HEK293 (cell line): Measurements from ENCODE around the gene SCAMP2.

Source experiments
- BCL11B ChIP-seq: fragments of 450-650 bp; formaldehyde crosslinking; IDR thresholded peaks from 2 replicates; pipeline ENCODE4 v1.5.1; 2016; ENCODE audit warnings: low read depth, missing biosample characterization, missing genetic modification characterization
- GLI4 ChIP-seq: fragments of 450-650 bp; formaldehyde crosslinking; IDR thresholded peaks from 2 replicates; pipeline ENCODE4 v1.5.1; 2016; ENCODE audit warnings: missing biosample characterization, missing genetic modification characterization
- GLIS2 ChIP-seq: fragments of 450-650 bp; formaldehyde crosslinking; IDR thresholded peaks from 2 replicates; pipeline ENCODE4 v1.5.1; 2016; ENCODE audit warnings: missing biosample characterization, missing genetic modification characterization
- INSM2 ChIP-seq: fragments of 450-650 bp; formaldehyde crosslinking; IDR thresholded peaks from 2 replicates; pipeline ENCODE4 v1.5.1; 2016; ENCODE audit warnings: missing biosample characterization, missing genetic modification characterization
- KLF1 ChIP-seq: fragments of 450-650 bp; formaldehyde crosslinking; IDR thresholded peaks from 2 replicates; pipeline ENCODE4 v1.5.1; 2016; ENCODE audit warnings: missing biosample characterization, missing genetic modification characterization
- KLF16 ChIP-seq: fragments of 450-650 bp; formaldehyde crosslinking; IDR thresholded peaks from 2 replicates; pipeline ENCODE4 v1.5.1; 2017; ENCODE audit warnings: missing biosample characterization, missing genetic modification characterization
- PRDM4 ChIP-seq: fragments of 450-650 bp; formaldehyde crosslinking; IDR thresholded peaks from 2 replicates; pipeline ENCODE4 v1.5.1; 2017; ENCODE audit warnings: missing biosample characterization, missing genetic modification characterization
- REST ChIP-seq: fragments of 450-650 bp; formaldehyde crosslinking; IDR thresholded peaks from 2 replicates; pipeline ENCODE4 v1.5.1; 2016; ENCODE audit warnings: missing biosample characterization, missing genetic modification characterization
- SCRT2 ChIP-seq: fragments of 450-650 bp; formaldehyde crosslinking; IDR thresholded peaks from 2 replicates; pipeline ENCODE4 v1.5.1; 2016; ENCODE audit warnings: missing biosample characterization, missing genetic modification characterization
- SP2 ChIP-seq: fragments of 450-650 bp; formaldehyde crosslinking; IDR thresholded peaks from 2 replicates; pipeline ENCODE4 v1.5.1; 2016; ENCODE audit warnings: missing biosample characterization, missing genetic modification characterization
- WT1 ChIP-seq: fragments of 450-650 bp; formaldehyde crosslinking; IDR thresholded peaks from 2 replicates; pipeline ENCODE4 v1.5.1; 2016; ENCODE audit warnings: missing biosample characterization, missing genetic modification characterization
- YY2 ChIP-seq: fragments of 450-650 bp; formaldehyde crosslinking; IDR thresholded peaks from 2 replicates; pipeline ENCODE4 v1.5.1; 2016; ENCODE audit warnings: missing biosample characterization, missing genetic modification characterization
- ZNF202 ChIP-seq: fragments of 450-650 bp; formaldehyde crosslinking; IDR thresholded peaks from 2 replicates; pipeline ENCODE4 v1.5.1; 2016; ENCODE audit warnings: missing biosample characterization, missing genetic modification characterization, borderline replicate concordance
- ZNF223 ChIP-seq: fragments of 450-650 bp; formaldehyde crosslinking; IDR thresholded peaks from 2 replicates; pipeline ENCODE4 v1.5.1; 2016; ENCODE audit warnings: missing biosample characterization, missing genetic modification characterization
- ZNF248 ChIP-seq: fragments of 450-650 bp; formaldehyde crosslinking; IDR thresholded peaks from 2 replicates; pipeline ENCODE4 v1.5.1; 2017; ENCODE audit warnings: missing biosample characterization, missing genetic modification characterization
- ZNF26 ChIP-seq: fragments of 450-650 bp; formaldehyde crosslinking; IDR thresholded peaks from 2 replicates; pipeline ENCODE4 v1.5.1; 2016; ENCODE audit warnings: missing biosample characterization, missing genetic modification characterization
- ZNF335 ChIP-seq: fragments of 450-650 bp; formaldehyde crosslinking; conservative IDR thresholded peaks from 2 replicates; pipeline ENCODE4 v1.5.1; 2016; ENCODE audit warnings: missing biosample characterization, missing genetic modification characterization
- ZNF354C ChIP-seq: fragments of 450-650 bp; formaldehyde crosslinking; IDR thresholded peaks from 2 replicates; pipeline ENCODE4 v1.5.1; 2016; ENCODE audit warnings: missing biosample characterization, missing genetic modification characterization, low read depth, borderline replicate concordance
- ZNF37A ChIP-seq: fragments of 450-650 bp; IDR thresholded peaks from 2 replicates; pipeline ENCODE4 v1.5.1; 2018; ENCODE audit warnings: missing biosample characterization, missing genetic modification characterization
- ZNF391 ChIP-seq: fragments of 450-650 bp; formaldehyde crosslinking; IDR thresholded peaks from 2 replicates; pipeline ENCODE4 v1.5.1; 2016; ENCODE audit warnings: low read depth, missing biosample characterization, missing genetic modification characterization, borderline replicate concordance
- ZNF426 ChIP-seq: fragments of 450-650 bp; formaldehyde crosslinking; IDR thresholded peaks from 2 replicates; pipeline ENCODE4 v1.5.1; 2017; ENCODE audit warnings: missing biosample characterization, missing genetic modification characterization, mild to moderate bottlenecking, inconsistent platforms, moderate library complexity
- ZNF48 ChIP-seq: fragments of 450-650 bp; formaldehyde crosslinking; IDR thresholded peaks from 2 replicates; pipeline ENCODE4 v1.5.1; 2016; ENCODE audit warnings: missing biosample characterization, missing genetic modification characterization
- ZNF571 ChIP-seq: fragments of 450-650 bp; formaldehyde crosslinking; IDR thresholded peaks from 2 replicates; pipeline ENCODE4 v1.5.0; 2017; ENCODE audit warnings: missing biosample characterization, missing genetic modification characterization
- ZNF600 ChIP-seq: fragments of 450-650 bp; formaldehyde crosslinking; IDR thresholded peaks from 2 replicates; pipeline ENCODE4 v1.5.1; 2016; ENCODE audit warnings: missing biosample characterization, missing genetic modification characterization
- ZNF623 ChIP-seq: fragments of 450-650 bp; formaldehyde crosslinking; IDR thresholded peaks from 2 replicates; pipeline ENCODE4 v1.5.1; 2016; ENCODE audit warnings: missing biosample characterization, missing genetic modification characterization
- ZNF629 ChIP-seq: fragments of 450-650 bp; formaldehyde crosslinking; IDR thresholded peaks from 2 replicates; pipeline ENCODE4 v1.5.1; 2017; ENCODE audit warnings: missing biosample characterization, missing genetic modification characterization
- ZNF660 ChIP-seq: fragments of 450-650 bp; IDR thresholded peaks from 2 replicates; pipeline ENCODE4 v1.5.1; 2018; ENCODE audit warnings: missing biosample characterization, mild to moderate bottlenecking, missing genetic modification characterization
- ZNF76 ChIP-seq: fragments of 450-650 bp; formaldehyde crosslinking; IDR thresholded peaks from 2 replicates; pipeline ENCODE4; 2016; ENCODE audit warnings: low read depth, missing biosample characterization, missing genetic modification characterization, borderline replicate concordance
- TF ChIP-seq, protein P1 (sequence below): fragments of 450-650 bp; formaldehyde crosslinking; IDR thresholded peaks from 2 replicates; pipeline ENCODE4 v1.5.1; 2017; ENCODE audit warnings: missing biosample characterization, missing genetic modification characterization

SCAMP2 gene

DNA sequence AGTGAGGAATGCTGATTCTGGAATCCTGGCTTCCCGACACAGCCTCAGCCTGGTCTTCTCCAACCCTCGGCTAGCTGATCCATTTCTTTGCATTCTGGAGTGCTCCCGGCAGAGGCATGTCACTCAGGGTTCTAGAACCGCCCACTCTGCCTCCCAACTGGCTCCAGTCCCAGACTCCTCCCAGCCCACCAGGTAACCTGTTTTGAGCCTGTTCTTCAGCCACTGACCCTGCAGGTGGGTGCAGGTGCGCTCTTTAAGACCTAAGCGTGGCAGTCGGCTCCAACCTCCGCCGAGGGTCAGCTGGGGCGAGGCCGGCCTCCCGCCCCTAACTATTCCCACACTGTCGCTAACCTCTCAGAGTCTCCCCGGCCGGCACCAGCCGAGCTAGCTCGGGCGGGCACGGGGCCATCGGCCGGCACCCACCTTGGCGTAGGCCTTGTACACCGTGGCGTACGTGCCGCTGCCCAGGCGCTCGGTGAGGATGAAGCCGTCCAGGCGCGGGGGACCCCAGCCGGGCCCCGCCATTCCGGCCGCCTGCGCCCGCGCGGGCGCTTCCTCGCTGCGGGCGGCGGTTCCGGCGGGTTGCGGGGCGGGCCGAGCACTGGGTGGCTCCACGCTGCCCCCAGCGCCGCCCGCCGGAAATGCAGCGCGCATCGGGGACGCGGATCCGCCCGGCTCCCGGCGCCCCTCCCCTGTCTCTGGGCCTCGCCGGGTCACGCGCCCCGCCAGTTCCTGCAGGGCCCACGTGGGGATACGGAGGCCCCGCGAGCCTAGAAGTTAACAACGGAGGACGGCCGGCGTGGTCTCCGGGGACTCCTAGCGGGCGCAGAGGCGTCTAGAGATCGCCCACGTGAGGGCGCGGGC lies 30.4 kb downstream of the SCAMP2 start, which contains the start of gene ULK3 (continued):
- peak; percentile 46; the same call in 1 of the 2 replicates for TF ChIP-seq PRDM4 (tag by site-specific recombination)
- TF ChIP-seq INSM2 (tag by site-specific recombination): peak; percentile 45; the same call in 1 of the 2 replicates
- TF ChIP-seq ZNF623 (tag by site-specific recombination): no peak
- no peak for TF ChIP-seq ZNF571 (tag by site-specific recombination)
- peak; percentile 98 for TF ChIP-seq ZNF335 (tag by site-specific recombination)
- peak; percentile 90 for TF ChIP-seq ZNF660
- peak; percentile 58; the same call in 1 of the 2 replicates for TF ChIP-seq ZNF391
- no peak for TF ChIP-seq REST (tag by site-specific recombination)
- TF ChIP-seq ZNF37A (tag by site-specific recombination): peak; percentile 46; the same call in 1 of the 2 replicates
- peak; percentile 48; the same call in 1 of the 2 replicates for TF ChIP-seq ZNF76 (tag by site-specific recombination)
- 0 out of 2 replicates have a peak, but pooled peaks have one; percentile 61 for TF ChIP-seq ZNF223
- TF ChIP-seq SP2 (tag by site-specific recombination): peak; percentile 63
- TF ChIP-seq, protein P1, sequence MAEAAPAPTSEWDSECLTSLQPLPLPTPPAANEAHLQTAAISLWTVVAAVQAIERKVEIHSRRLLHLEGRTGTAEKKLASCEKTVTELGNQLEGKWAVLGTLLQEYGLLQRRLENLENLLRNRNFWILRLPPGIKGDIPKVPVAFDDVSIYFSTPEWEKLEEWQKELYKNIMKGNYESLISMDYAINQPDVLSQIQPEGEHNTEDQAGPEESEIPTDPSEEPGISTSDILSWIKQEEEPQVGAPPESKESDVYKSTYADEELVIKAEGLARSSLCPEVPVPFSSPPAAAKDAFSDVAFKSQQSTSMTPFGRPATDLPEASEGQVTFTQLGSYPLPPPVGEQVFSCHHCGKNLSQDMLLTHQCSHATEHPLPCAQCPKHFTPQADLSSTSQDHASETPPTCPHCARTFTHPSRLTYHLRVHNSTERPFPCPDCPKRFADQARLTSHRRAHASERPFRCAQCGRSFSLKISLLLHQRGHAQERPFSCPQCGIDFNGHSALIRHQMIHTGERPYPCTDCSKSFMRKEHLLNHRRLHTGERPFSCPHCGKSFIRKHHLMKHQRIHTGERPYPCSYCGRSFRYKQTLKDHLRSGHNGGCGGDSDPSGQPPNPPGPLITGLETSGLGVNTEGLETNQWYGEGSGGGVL (tag by site-specific recombination): 0 out of 2 replicates have a peak, but pooled peaks have one; percentile 19
- no peak for TF ChIP-seq ZNF26 (tag by site-specific recombination)
- TF ChIP-seq KLF16 (tag by site-specific recombination): peak; percentile 66
- peak; percentile 76 for TF ChIP-seq WT1 (tag by site-specific recombination)
- TF ChIP-seq ZNF248: no peak
- no peak for TF ChIP-seq ZNF426
- no peak for TF ChIP-seq GLI4 (tag by site-specific recombination)
- TF ChIP-seq GLIS2: peak; percentile 90
- peak; percentile 84 for TF ChIP-seq SCRT2 (tag by site-specific recombination)
- peak; percentile 43; the same call in 1 of the 2 replicates for TF ChIP-seq YY2 (tag by site-specific recombination)
- TF ChIP-seq ZNF600 (tag by site-specific recombination): peak; percentile 78
- no peak for TF ChIP-seq ZNF354C (tag by site-specific recombination)
- TF ChIP-seq ZNF48 (tag by site-specific recombination): no peak
- TF ChIP-seq ZNF202 (tag by site-specific recombination): no peak
- TF ChIP-seq BCL11B (tag by site-specific recombination): peak; percentile 80; the same call in 1 of the 2 replicates
- TF ChIP-seq ZNF629 (tag by site-specific recombination): peak; percentile 55; the same call in 1 of the 2 replicates
- TF ChIP-seq KLF1 (tag by site-specific recombination): peak; percentile 85
